Left ventricle myocardium inferior (tissue), 1 donor: ENCODE data around the gene PPARG. TPM values are rescaled to one million over a fixed set of nuclear protein-coding genes. Genes with fewer than 3 reads are reported as not detected.

Experiments
- DNase-seq: peaks from one replicate; pipeline ENCODE4 v3.0.0-alpha.2; 2020
- H3K27ac ChIP-seq: fragments of 200-600 bp; replicated peaks from 2 replicates; pipeline ENCODE4 v1.8.0; 2021
- H3K27me3 ChIP-seq: fragments of 200-600 bp; 2 replicates; pipeline ENCODE4 v1.8.0; 2021; ENCODE audit warnings: low read depth
- H3K36me3 ChIP-seq: fragments of 200-600 bp; 2 replicates; pipeline ENCODE4 v1.8.0; 2021
- H3K4me1 ChIP-seq: fragments of 200-600 bp; 2 replicates; pipeline ENCODE4 v1.8.0; 2021
- H3K4me3 ChIP-seq: fragments of 200-600 bp; 2 replicates; pipeline ENCODE4 v1.8.0; 2021; ENCODE audit warnings: mild to moderate bottlenecking, moderate library complexity
- H3K9me3 ChIP-seq: fragments of 200-600 bp; replicated peaks from 2 replicates; pipeline ENCODE4 v1.8.0; 2021
- CTCF ChIP-seq: fragments of 200-600 bp; IDR thresholded peaks from 2 replicates; pipeline ENCODE4 v1.8.0; 2021; ENCODE audit warnings: antibody characterized with exemption, mild to moderate bottlenecking, borderline replicate concordance
- intact Hi-C: fragments of 100-400 bp; cut with micrococcal nuclease; formaldehyde crosslinking; loops from one replicate; pipeline ENCODE4 v1.11.0; 2022
- total RNA-seq: library from RNA; stranded (reverse); fragmentation: NEBNext Ultra II Directional; extraction: Animal tissue kit (Norgen Biotek cat#: 25700); gene quantifications from one replicate; pipeline ENCODE4 v1.2.1, GENCODE V29; 2021
- donor health status: DM: no; HTN: yes; CAD: no; lungs with severe emphysema.

PPARG gene
- total RNA-seq, 1 donor from 2014 or later: 15.6 TPM

GRCh38 chr3:12372741-12373280 lies 83.9 kb downstream of the PPARG start:
- Histone ChIP-seq H3K9me3 (no peaks in the 10 kb centered on the region), H3K4me3 (no peak overlapping the region), H3K4me1 (peaks cover 78% of the 10 kb centered on the region), H3K27ac (no peak overlapping the region), H3K36me3 (no peaks in the 10 kb centered on the region), H3K27me3 (no peaks in the 10 kb centered on the region)
- intact Hi-C loops: no loop called here
- no peak for TF ChIP-seq CTCF
- DNase-seq: no peak

- Histone ChIP-seq H3K4me1 (peaks cover 81% of the 10 kb centered on the region), H3K27me3 (no peaks in the 10 kb centered on the region), H3K4me3 (no peak overlapping the region), H3K9me3 (no peaks in the 10 kb centered on the region), H3K27ac (peak overlapping the region; percentile 1), H3K36me3 (no peaks in the 10 kb centered on the region)
- TF ChIP-seq CTCF: no peak
- DNase-seq: no peak
- intact Hi-C loops: no loop called here
These were observed 86.7 kb downstream of the PPARG start for GRCh38 chr3:12375572-12375971.

GRCh38 chr3:12379640-12380429 lies 91.0 kb downstream of the PPARG start:
- Histone ChIP-seq H3K27ac (no peak overlapping the region), H3K9me3 (no peaks in the 10 kb centered on the region), H3K4me3 (no peak overlapping the region), H3K4me1 (peaks cover 40% of the 10 kb centered on the region), H3K27me3 (no peaks in the 10 kb centered on the region), H3K36me3 (peaks cover 26% of the 10 kb centered on the region)
- TF ChIP-seq CTCF: no peak
- intact Hi-C loops: no loop called here
- DNase-seq: no peak

GRCh38 chr3:12380461-12380860 lies 91.6 kb downstream of the PPARG start:
- Histone ChIP-seq H3K4me3 (no peak overlapping the region), H3K27me3 (no peaks in the 10 kb centered on the region), H3K27ac (no peak overlapping the region), H3K9me3 (no peaks in the 10 kb centered on the region), H3K36me3 (peaks cover 26% of the 10 kb centered on the region), H3K4me1 (peaks cover 34% of the 10 kb centered on the region)
- TF ChIP-seq CTCF: no peak
- intact Hi-C loops: no loop called here
- DNase-seq: no peak

- no peak overlapping the region for H3K4me3 ChIP-seq
- H3K4me1 ChIP-seq: peaks cover 26% of the 10 kb centered on the region
- TF ChIP-seq CTCF: no peak
- H3K27me3 ChIP-seq: no peaks in the 10 kb centered on the region
- H3K36me3 ChIP-seq: peaks cover 26% of the 10 kb centered on the region
- intact Hi-C loops: no loop called here
- DNase-seq: no peak
- no peaks in the 10 kb centered on the region for H3K9me3 ChIP-seq
- H3K27ac ChIP-seq: no peak overlapping the region
These were observed 92.3 kb downstream of the PPARG start for GRCh38 chr3:12381199-12381598.
